ENCODE measurements around the gene KDM2B. TPM values are rescaled to one million over a fixed set of nuclear protein-coding genes. Genes with fewer than 3 reads are reported as not detected.

The KDM2B gene
- total RNA-seq, 1 donor from 2014 or later: 18.9 TPM

DNA sequence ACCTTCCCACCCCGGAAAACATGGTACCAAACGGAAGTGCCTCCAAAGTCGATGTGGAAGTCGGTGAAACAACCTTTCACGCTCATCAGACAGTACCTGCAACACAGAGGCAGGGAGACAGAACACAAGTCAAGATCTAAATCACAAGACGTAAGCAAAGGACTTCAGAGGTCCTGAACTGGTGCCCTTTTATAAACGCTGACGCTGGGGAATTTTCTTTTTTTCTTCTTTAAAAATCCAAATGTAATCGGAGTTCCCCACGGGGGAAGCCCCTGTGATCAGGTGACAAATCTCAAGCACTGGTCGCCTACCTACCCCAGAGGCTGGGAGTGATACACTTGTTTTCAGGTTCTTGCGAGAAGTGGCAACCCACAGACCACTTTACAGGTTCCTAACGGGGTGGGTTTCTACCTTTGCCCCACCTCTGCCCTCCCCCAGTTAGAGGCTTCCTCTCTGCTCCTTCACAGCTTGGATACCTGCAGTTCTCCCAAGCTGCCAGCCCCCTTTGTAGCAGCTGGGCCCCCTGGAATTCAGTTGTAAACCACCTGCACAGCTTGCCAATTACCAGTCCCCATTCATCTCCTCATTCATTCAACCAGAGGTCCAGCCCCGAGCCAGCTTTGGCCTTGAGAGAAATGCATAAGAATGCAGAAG is 46.2 kb downstream of the KDM2B start:
- Histone ChIP-seq H3K27ac (peak overlapping the region; percentile 42), H3K27me3 (no peaks in the 10 kb centered on the region), H3K4me3 (no peak overlapping the region), H3K4me1 (peaks cover 64% of the 10 kb centered on the region), H3K36me3 (no peaks in the 10 kb centered on the region), H3K9me3 (no peaks in the 10 kb centered on the region)
- intact Hi-C loops (cut with DNase I): no loop called here
- no peak for DNase-seq (ENCODE audit: extremely low spot score in 2 of 2)
- TF ChIP-seq POLR2AphosphoS5 (IDR thresholded peaks at IDR 0.05; ENCODE audit: insufficient read depth in 1 of 2, low read depth in 1 of 2) (no peak), POLR2A (IDR thresholded peaks at IDR 0.05) (no peak), CTCF (IDR thresholded peaks at IDR 0.05) (no peak)

- Histone ChIP-seq H3K9me3 (no peaks in the 10 kb centered on the region), H3K36me3 (no peaks in the 10 kb centered on the region), H3K27ac (peak overlapping the region; percentile 81), H3K27me3 (no peaks in the 10 kb centered on the region), H3K4me1 (peaks cover 60% of the 10 kb centered on the region), H3K4me3 (no peak overlapping the region)
- no peak for DNase-seq (ENCODE audit: extremely low spot score in 2 of 2)
- intact Hi-C loops (cut with DNase I): no loop called here
- TF ChIP-seq CTCF (IDR thresholded peaks at IDR 0.05) (no peak), POLR2AphosphoS5 (IDR thresholded peaks at IDR 0.05; ENCODE audit: insufficient read depth in 1 of 2, low read depth in 1 of 2) (no peak), POLR2A (IDR thresholded peaks at IDR 0.05) (no peak)
These were observed 47.3 kb downstream of the KDM2B start for GRCh38 chr12:121533394-121534090.

GRCh38 chr12:121532503-121533393 is 48.1 kb downstream of the KDM2B start:
- intact Hi-C loops (cut with DNase I): no loop called here
- Histone ChIP-seq H3K4me1 (peaks cover 54% of the 10 kb centered on the region), H3K27me3 (no peaks in the 10 kb centered on the region), H3K4me3 (no peak overlapping the region), H3K36me3 (no peaks in the 10 kb centered on the region), H3K9me3 (no peaks in the 10 kb centered on the region), H3K27ac (peak overlapping the region; percentile 81)
- no peak for DNase-seq (ENCODE audit: extremely low spot score in 2 of 2)
- no peak for TF ChIP-seq POLR2A (IDR thresholded peaks at IDR 0.05)
- no peak for TF ChIP-seq CTCF (IDR thresholded peaks at IDR 0.05)
- no peak for TF ChIP-seq POLR2AphosphoS5 (IDR thresholded peaks at IDR 0.05; ENCODE audit: insufficient read depth in 1 of 2, low read depth in 1 of 2)

GRCh38 chr12:121531356-121531750 is 49.5 kb downstream of the KDM2B start:
- Histone ChIP-seq H3K27ac (peak overlapping the region; percentile 38), H3K36me3 (no peaks in the 10 kb centered on the region), H3K9me3 (no peaks in the 10 kb centered on the region), H3K27me3 (no peaks in the 10 kb centered on the region), H3K4me1 (peaks cover 47% of the 10 kb centered on the region), H3K4me3 (no peak overlapping the region)
- intact Hi-C loops (cut with DNase I): no loop called here
- DNase-seq (ENCODE audit: extremely low spot score in 2 of 2): no peak
- TF ChIP-seq POLR2AphosphoS5 (IDR thresholded peaks at IDR 0.05; ENCODE audit: insufficient read depth in 1 of 2, low read depth in 1 of 2): no peak

GRCh38 chr12:121530600-121531355 is 50.0 kb downstream of the KDM2B start:
- intact Hi-C loops (cut with DNase I): no loop called here
- peak overlapping the region; percentile 38 for H3K27ac ChIP-seq
- H3K27me3 ChIP-seq: no peaks in the 10 kb centered on the region
- H3K36me3 ChIP-seq: no peaks in the 10 kb centered on the region
- DNase-seq (ENCODE audit: extremely low spot score in 2 of 2): no peak
- peaks cover 41% of the 10 kb centered on the region for H3K4me1 ChIP-seq
- TF ChIP-seq POLR2AphosphoS5 (IDR thresholded peaks at IDR 0.05; ENCODE audit: insufficient read depth in 1 of 2, low read depth in 1 of 2): no peak
- TF ChIP-seq CTCF (IDR thresholded peaks at IDR 0.05): no peak
- H3K9me3 ChIP-seq: no peaks in the 10 kb centered on the region
- H3K4me3 ChIP-seq: no peak overlapping the region

Measured in vagina (tissue), 2 donors.